Measurements from ENCODE around the gene CSTF3.

CSTF3 gene

DNA sequence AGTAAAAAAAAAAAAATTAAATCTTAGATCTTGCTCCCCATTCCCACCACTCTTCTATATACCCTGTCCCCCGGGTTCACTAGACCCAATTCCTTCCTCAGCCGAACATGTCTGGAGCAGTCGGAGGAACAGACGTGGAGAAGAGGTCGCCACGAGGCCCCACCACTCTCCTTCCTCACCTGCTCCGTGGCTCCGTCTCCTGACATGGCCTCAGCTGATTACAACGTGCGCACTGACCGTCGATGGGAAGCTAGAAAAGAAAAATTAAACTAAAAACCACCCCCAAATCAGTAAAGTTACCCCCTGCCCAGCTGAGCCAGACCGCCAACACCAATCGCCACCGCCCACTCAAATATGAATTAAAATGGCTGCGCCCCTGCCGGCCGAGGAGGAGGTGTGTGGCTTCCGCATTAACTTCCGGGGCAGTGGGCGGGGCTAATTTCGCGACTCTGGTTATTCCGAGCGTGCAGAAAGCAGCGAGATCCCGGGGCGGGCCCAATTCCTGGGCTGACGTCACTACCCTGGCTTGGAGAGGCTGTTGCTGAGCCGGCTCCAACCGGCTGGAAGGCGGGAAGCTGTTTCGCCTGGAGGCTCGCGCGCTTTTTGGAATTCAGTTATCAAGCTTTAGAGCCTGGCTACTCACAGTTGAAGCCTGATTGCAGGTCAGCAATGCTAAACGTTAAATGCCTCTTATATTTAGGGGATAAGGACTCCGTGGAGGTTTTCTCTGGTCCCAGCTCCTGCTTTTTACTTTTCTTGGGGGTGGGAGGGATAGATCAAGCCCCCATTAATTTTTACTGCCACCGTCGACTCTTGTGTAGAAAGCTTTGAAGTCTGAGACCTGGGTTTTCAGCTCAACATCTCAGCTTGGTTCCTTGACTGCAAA lies at the start of gene CSTF3:
Gene CSTF3 (minus strand): TSS at position 361 of the 886 bp plus-strand sequence. CDS start 155 bp downstream, at position 206.
- TF ChIP-seq, protein P1, sequence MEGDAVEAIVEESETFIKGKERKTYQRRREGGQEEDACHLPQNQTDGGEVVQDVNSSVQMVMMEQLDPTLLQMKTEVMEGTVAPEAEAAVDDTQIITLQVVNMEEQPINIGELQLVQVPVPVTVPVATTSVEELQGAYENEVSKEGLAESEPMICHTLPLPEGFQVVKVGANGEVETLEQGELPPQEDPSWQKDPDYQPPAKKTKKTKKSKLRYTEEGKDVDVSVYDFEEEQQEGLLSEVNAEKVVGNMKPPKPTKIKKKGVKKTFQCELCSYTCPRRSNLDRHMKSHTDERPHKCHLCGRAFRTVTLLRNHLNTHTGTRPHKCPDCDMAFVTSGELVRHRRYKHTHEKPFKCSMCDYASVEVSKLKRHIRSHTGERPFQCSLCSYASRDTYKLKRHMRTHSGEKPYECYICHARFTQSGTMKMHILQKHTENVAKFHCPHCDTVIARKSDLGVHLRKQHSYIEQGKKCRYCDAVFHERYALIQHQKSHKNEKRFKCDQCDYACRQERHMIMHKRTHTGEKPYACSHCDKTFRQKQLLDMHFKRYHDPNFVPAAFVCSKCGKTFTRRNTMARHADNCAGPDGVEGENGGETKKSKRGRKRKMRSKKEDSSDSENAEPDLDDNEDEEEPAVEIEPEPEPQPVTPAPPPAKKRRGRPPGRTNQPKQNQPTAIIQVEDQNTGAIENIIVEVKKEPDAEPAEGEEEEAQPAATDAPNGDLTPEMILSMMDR (IDR thresholded peaks at IDR 0.05; ENCODE audit: extremely low read depth, missing control alignments): no peak

DNA sequence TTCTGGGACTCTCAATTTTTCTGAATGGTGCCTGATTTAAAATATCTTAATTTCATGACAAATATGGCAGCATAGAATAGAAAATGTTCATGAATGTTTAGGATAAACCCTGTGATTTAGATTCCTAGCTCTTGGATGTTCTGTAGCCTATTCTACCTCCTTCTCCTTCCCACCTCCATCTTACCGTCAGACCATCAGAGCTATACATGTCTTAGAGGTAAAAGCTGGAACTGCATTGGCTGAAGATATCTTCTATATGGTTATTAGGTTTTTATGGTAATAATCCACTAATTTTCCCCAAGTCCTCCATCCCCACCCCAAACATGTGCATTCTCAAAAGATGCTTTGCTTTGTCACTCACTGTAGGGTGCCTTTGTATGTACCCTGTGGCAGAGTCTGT lies 46.9 kb upstream of the CSTF3 start:
- DNase-seq (ENCODE audit: low spot score): no peak
- TF ChIP-seq, protein P1 (IDR thresholded peaks at IDR 0.05; ENCODE audit: extremely low read depth, missing control alignments): no peak

More for the DNA sequence above, at the start of gene CSTF3:
- DNase-seq (ENCODE audit: low spot score): peak; percentile 86

DNA sequence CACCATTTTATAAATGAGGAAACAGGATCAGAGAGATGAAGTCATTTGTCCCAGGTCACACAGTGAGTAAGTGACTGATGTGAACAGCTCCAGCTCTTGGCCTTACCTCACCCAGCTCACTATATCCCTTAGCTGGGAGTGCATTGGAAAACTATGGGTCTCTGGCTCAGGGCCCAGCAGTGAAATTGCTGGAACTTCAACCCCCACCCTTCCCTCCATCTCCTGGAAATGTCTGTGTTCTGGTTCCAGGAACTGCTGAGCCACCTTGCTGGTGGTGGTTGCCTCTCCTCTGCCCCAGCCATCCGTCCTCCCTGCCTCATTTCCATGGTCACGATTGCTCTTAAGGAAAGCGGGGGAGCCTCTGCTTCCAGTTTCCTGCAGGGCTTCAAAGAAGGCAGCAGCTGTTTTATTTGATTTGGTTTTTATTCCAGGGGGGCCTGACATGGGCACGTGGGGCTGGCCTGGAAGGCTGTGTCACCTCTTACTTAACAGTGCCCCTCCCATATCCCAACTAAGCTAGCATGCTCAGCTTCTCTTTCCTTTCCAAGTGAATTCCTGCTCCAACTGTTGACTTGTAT lies 46.2 kb upstream of the CSTF3 start:
- TF ChIP-seq, protein P1 (IDR thresholded peaks at IDR 0.05; ENCODE audit: extremely low read depth, missing control alignments): no peak
- DNase-seq (ENCODE audit: low spot score): no peak

DNA sequence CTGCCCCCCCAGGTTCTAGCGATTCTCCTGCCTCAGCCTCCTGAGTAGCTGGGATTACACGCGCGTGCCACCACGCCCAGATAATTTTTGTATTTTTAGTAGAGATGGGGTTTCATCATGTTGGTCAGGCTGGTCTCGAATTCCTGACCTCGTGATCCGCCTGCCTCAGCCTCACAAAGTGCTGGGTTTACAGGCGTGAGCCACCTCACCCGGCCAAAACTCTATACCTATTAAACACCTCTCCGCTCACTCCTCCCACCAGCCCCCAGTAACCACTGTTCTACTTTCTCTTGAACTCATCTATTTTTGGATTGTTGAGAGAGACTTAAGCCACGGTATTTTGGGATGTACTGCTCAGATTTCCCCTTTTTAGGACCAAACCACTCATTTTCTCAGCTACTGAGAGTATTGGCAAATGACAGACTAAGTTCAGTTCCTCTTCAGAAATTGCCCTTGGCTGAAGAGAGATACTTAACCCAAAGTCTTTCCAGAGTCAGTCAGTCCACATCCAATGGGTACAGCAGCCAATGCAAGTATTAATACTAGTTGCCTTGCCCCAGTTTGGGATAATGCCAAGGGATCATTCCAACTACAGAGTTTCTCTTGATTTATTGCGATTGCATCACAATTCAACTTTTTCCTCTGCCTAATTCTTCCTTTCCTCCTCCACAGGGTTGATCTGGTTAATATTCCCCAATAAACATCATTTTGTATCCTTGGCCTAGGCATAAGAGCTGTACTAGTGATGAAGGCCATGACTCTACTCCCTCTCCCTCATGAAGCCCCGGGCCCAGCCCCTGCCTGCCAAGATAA lies 36.8 kb upstream of the CSTF3 start:
- DNase-seq (ENCODE audit: low spot score): no peak
- TF ChIP-seq, protein P1 (IDR thresholded peaks at IDR 0.05; ENCODE audit: extremely low read depth, missing control alignments): no peak

DNA sequence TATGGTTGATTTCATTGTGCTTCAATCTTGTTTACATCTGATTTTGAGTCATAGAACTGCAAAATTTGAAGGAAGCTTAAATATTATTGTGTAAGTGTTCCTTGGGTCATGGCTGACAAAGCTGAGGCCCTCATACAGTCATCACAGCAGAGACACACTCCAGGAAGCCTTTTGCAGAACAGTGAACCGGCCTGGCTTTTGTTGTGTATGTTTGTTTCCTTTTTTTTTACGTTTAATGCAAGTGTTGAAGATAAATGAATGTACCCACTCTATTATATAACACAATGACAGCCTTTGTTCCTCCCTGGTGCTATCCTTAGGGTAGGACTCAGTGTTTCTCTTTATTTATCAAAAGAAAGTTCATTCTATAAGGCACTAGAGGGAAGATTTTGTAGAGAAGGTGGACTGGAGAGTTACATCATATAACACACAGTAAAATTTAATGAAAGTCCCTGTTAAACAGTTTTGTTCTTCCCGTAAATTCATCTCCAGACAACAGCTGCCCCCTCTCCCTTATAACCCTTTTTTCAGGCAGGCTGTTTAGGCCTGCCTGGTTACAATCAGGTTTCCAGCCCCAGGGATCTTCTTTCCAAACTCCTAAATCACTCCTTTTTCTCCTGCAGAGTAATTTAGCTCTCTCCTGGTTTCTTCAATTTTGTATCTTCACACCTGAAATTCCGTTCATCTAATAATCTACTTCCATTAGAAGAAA lies 34.3 kb upstream of the CSTF3 start:
- DNase-seq (ENCODE audit: low spot score): no peak
- TF ChIP-seq, protein P1 (IDR thresholded peaks at IDR 0.05; ENCODE audit: extremely low read depth, missing control alignments): no peak

DNA sequence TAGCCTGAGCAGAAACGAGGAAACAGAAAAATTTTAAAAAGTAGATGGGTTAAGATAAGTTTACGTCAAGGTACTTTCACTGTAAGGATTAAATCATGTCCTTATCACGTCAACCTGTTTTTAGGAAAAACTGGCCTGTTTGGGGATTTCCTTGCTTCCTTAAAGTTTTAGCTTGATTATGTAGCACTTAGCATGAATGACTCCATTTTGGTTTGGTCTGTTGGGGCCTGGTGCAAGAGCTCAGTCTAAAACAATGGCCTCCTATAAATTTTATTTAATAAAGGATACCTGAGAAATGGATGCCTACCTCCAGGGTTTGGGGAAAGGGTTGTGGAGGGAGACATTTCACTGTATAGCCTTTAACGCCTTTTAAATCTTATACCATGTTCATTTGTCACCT lies 33.2 kb upstream of the CSTF3 start:
- TF ChIP-seq, protein P1 (IDR thresholded peaks at IDR 0.05; ENCODE audit: extremely low read depth, missing control alignments): no peak
- DNase-seq (ENCODE audit: low spot score): no peak

Measured in GM20000 (cell line).